ENCODE results near the gene TSPAN1.

The TSPAN1 gene

GRCh38 chr1:46224966-46225365 is 50.1 kb downstream of the TSPAN1 start:
- TF ChIP-seq EP300 (IDR thresholded peaks at IDR 0.05; ENCODE audit: borderline replicate concordance) (no peak), YY1 (IDR thresholded peaks at IDR 0.05; ENCODE audit: low read depth) (no peak), CEBPB (IDR thresholded peaks at IDR 0.05) (no peak), EGR1 (IDR thresholded peaks at IDR 0.05) (no peak), CREB1 (IDR thresholded peaks at IDR 0.05; ENCODE audit: low read depth) (no peak), MAX (IDR thresholded peaks at IDR 0.05) (no peak), TAF1 (IDR thresholded peaks at IDR 0.05; ENCODE audit: low read depth) (no peak), FOXM1 (IDR thresholded peaks at IDR 0.05; ENCODE audit: borderline replicate concordance, low read depth) (no peak), TEAD4 (IDR thresholded peaks at IDR 0.05) (no peak), USF1 (IDR thresholded peaks at IDR 0.05) (no peak), REST (IDR thresholded peaks at IDR 0.05; ENCODE audit: low read depth) (no peak), RAD21 (IDR thresholded peaks at IDR 0.05; ENCODE audit: low read depth) (no peak), TCF12 (IDR thresholded peaks at IDR 0.05; ENCODE audit: low read depth) (no peak), ZBTB7A (IDR thresholded peaks at IDR 0.05; ENCODE audit: low read depth) (no peak), NFIC (IDR thresholded peaks at IDR 0.05) (no peak)
